Muscle of leg (tissue), 11 donors: ENCODE results near the gene RASSF4. TPM values are rescaled to one million over a fixed set of nuclear protein-coding genes. Genes with fewer than 3 reads are reported as not detected.

Experiments used
- DNase-seq: peaks from one replicate; pipeline ENCODE4 v3.0.0; 2013
- H3K27ac ChIP-seq: one replicate; pipeline ENCODE4 v1.5.1; 2013; ENCODE audit warnings: mild to moderate bottlenecking, low read length, control low read depth
- H3K27me3 ChIP-seq: one replicate; pipeline ENCODE4 v1.6.1; 2013; ENCODE audit warnings: low read length; ENCODE audit not compliant: control insufficient read depth, insufficient read depth
- H3K36me3 ChIP-seq: one replicate; pipeline ENCODE4 v1.6.1; 2013; ENCODE audit warnings: low read length; ENCODE audit not compliant: control insufficient read depth, insufficient read depth
- H3K4me1 ChIP-seq: one replicate; pipeline ENCODE4 v1.6.1; 2013; ENCODE audit warnings: low read length; ENCODE audit not compliant: control insufficient read depth, insufficient read depth
- H3K4me3 ChIP-seq: one replicate; pipeline ENCODE4 v1.5.1; 2013; ENCODE audit warnings: low read length, control low read depth
- H3K9me3 ChIP-seq: replicated peaks from 2 replicates; pipeline ENCODE4 v1.6.1; 2013; ENCODE audit warnings: low read depth, low read length; ENCODE audit not compliant: control insufficient read depth
- WGBS: methylation state at CpG from one replicate; pipeline ENCODE4 v1.1.5; 2013; ENCODE audit warnings: missing lambda C conversion rate; ENCODE audit not compliant: insufficient coverage; 5-methylcytosine and 5-hydroxymethylcytosine counted together
- polyA plus RNA-seq, 8 donors: library from polyadenylated mRNA; unstranded; fragments of 120-200 nt; gene quantifications; one replicate each; pipeline versions ENCODE4 v1.2.1 to v1.2.3, GENCODE V29; 2013; ENCODE audit warnings: inconsistent platforms in 1 of 8, low replicate concordance in 1 of 8; ENCODE audit not compliant: insufficient read length in 8 of 8, insufficient read depth in 1 of 8
- total RNA-seq: library from RNA; stranded (reverse); fragments of 120-200 nt; gene quantifications from one replicate; pipeline ENCODE4 v1.2.4, GENCODE V29; 2013

The RASSF4 gene
- total and polyA plus RNA-seq, 9 donors: 53.0 to 79.9 (median 69.1) TPM

GRCh38 chr10:44954962-44955361 lies 4.6 kb upstream of the RASSF4 start:
- no peak for DNase-seq
- Histone ChIP-seq H3K4me3 (no peak overlapping the region), H3K27ac (no peak overlapping the region), H3K27me3 (no peaks in the 10 kb centered on the region), H3K36me3 (peaks cover 17% of the 10 kb centered on the region), H3K4me1 (peaks cover 36% of the 10 kb centered on the region), H3K9me3 (peaks cover 3% of the 10 kb centered on the region)

- Histone ChIP-seq H3K27ac (no peak overlapping the region), H3K4me1 (peaks cover 36% of the 10 kb centered on the region), H3K36me3 (peaks cover 17% of the 10 kb centered on the region), H3K9me3 (peaks cover 3% of the 10 kb centered on the region), H3K4me3 (no peak overlapping the region), H3K27me3 (no peaks in the 10 kb centered on the region)
- 80% methylated on average over 3 of the region's 8 CpGs for WGBS
- DNase-seq: peak; percentile 15
These were observed 4.1 kb upstream of the RASSF4 start for GRCh38 chr10:44955413-44956070.

- Histone ChIP-seq H3K4me3 (no peak overlapping the region), H3K27me3 (no peaks in the 10 kb centered on the region), H3K4me1 (peaks cover 38% of the 10 kb centered on the region), H3K36me3 (peaks cover 17% of the 10 kb centered on the region), H3K27ac (no peak overlapping the region), H3K9me3 (peaks cover 3% of the 10 kb centered on the region)
- DNase-seq: no peak
- 77% methylated on average over 4 of the region's 4 CpGs for WGBS
These were observed 3.4 kb upstream of the RASSF4 start for GRCh38 chr10:44956226-44956625.

GRCh38 chr10:44956717-44957706 lies 2.6 kb upstream of the RASSF4 start:
- Histone ChIP-seq H3K9me3 (peaks cover 3% of the 10 kb centered on the region), H3K27me3 (no peaks in the 10 kb centered on the region), H3K4me1 (peaks cover 46% of the 10 kb centered on the region), H3K4me3 (no peak overlapping the region), H3K27ac (no peak overlapping the region), H3K36me3 (peaks cover 18% of the 10 kb centered on the region)
- DNase-seq: no peak
- WGBS: 87% methylated on average over 3 of the region's 4 CpGs

- peak overlapping the region; percentile 88 for H3K27ac ChIP-seq
- peaks cover 55% of the 10 kb centered on the region for H3K4me1 ChIP-seq
- peaks cover 19% of the 10 kb centered on the region for H3K36me3 ChIP-seq
- H3K9me3 ChIP-seq: peaks cover 3% of the 10 kb centered on the region
- H3K27me3 ChIP-seq: no peaks in the 10 kb centered on the region
- 17% methylated on average over 2 of the region's 5 CpGs for WGBS
- peak overlapping the region; percentile 92 for H3K4me3 ChIP-seq
- peak; percentile 19 for DNase-seq
These were observed 1.3 kb upstream of the RASSF4 start for GRCh38 chr10:44958196-44958897.

GRCh38 chr10:44958898-44959246 lies 730 bp upstream of the RASSF4 start:
- H3K4me3 ChIP-seq: peak overlapping the region; percentile 92
- no peak for DNase-seq
- H3K9me3 ChIP-seq: peaks cover 3% of the 10 kb centered on the region
- peaks cover 60% of the 10 kb centered on the region for H3K4me1 ChIP-seq
- peak overlapping the region; percentile 88 for H3K27ac ChIP-seq
- peaks cover 17% of the 10 kb centered on the region for H3K36me3 ChIP-seq
- H3K27me3 ChIP-seq: no peaks in the 10 kb centered on the region
- 0% methylated on average over 4 of the region's 6 CpGs for WGBS

GRCh38 chr10:44960088-44960460 lies 472 bp downstream of the RASSF4 start:
- DNase-seq: peak; percentile 26
- Histone ChIP-seq H3K27ac (peak overlapping the region; percentile 83), H3K27me3 (no peaks in the 10 kb centered on the region), H3K4me3 (peak overlapping the region; percentile 66), H3K9me3 (peaks cover 3% of the 10 kb centered on the region), H3K36me3 (peaks cover 16% of the 10 kb centered on the region), H3K4me1 (peaks cover 72% of the 10 kb centered on the region)
- 43% methylated on average over 5 of the region's 8 CpGs for WGBS

- Histone ChIP-seq H3K4me1 (peaks cover 77% of the 10 kb centered on the region), H3K9me3 (peaks cover 3% of the 10 kb centered on the region), H3K27me3 (no peaks in the 10 kb centered on the region), H3K27ac (peak overlapping the region; percentile 83), H3K36me3 (peaks cover 15% of the 10 kb centered on the region), H3K4me3 (peak overlapping the region; percentile 66)
- WGBS: 70% methylated on average over 4 of the region's 7 CpGs
- peak; percentile 21 for DNase-seq
These were observed 1.1 kb downstream of the RASSF4 start for GRCh38 chr10:44960482-44961229.

GRCh38 chr10:44961230-44961571 lies 1.6 kb downstream of the RASSF4 start:
- DNase-seq: peak; percentile 4
- 69% methylated on average over 4 of the region's 4 CpGs for WGBS
- Histone ChIP-seq H3K4me1 (peaks cover 80% of the 10 kb centered on the region), H3K27me3 (no peaks in the 10 kb centered on the region), H3K36me3 (peaks cover 12% of the 10 kb centered on the region), H3K9me3 (peaks cover 3% of the 10 kb centered on the region), H3K27ac (no peak overlapping the region), H3K4me3 (peak overlapping the region; percentile 66)
